HepG2 (cell line): ENCODE results near the gene CDH12. TPM values are rescaled to one million over a fixed set of nuclear protein-coding genes. Genes with fewer than 3 reads are reported as not detected.

ENCODE experiments used
- ATAC-seq: fragments of 200-7000 bp; cut with Tn5 transposase; 3 replicates; pipeline ENCODE4 v1.9.1; 2020; ENCODE audit warnings: mild to moderate bottlenecking, moderate library complexity
- BruUV-seq: library from RNA; stranded (reverse); fragments of 400-500 nt; replicated peaks from 2 replicates; lab custom pipeline; 2021; lab: Mats Ljungman, UMichigan
- CTCF ChIA-PET: fragments of 300-600 bp; formaldehyde crosslinking; extraction: SDS; loops from one replicate; lab custom pipeline; 2021; ENCODE audit warnings: low total read pairs, inconsistent platforms, low intra/inter-chr PET ratio; lab: Yijun Ruan, JAX
- POLR2A ChIA-PET: fragments of 350-600 bp; sonication (Branson Sonifier 250); formaldehyde crosslinking; loops from one replicate; lab custom pipeline; 2020; ENCODE audit warnings: antibody characterized with exemption, inconsistent platforms; lab: Yijun Ruan, JAX
- DNase-seq: peaks from one replicate; pipeline ENCODE4 v3.0.0-alpha.2; 2015; ENCODE audit warnings: low spot score
- FAIRE-seq: peaks from 3 replicates; lab custom pipeline; 2011; peaks lifted over from hg19 to GRCh38; lab: Jason Lieb, UNC
- H2AFZ ChIP-seq: one replicate; pipeline ENCODE4 v1.6.1; 2011; ENCODE audit warnings: low read length, inconsistent platforms
- H3K27ac ChIP-seq: fragments of 300-600 bp; 3 replicates; pipeline ENCODE4 v1.8.0; 2011; ENCODE audit warnings: mixed run types, mild to moderate bottlenecking, mixed read lengths, low read length, inconsistent platforms; ENCODE audit not compliant: insufficient read depth; ENCODE audit errors: extremely low read length
- H3K27me3 ChIP-seq, 2 experiments: fragments of 200-600 bp in 1 of 2; 2 replicates in 1 of 2; 3 replicates in 1 of 2; pipeline versions ENCODE4 v1.6.0 to v1.8.0; 2011; ENCODE audit warnings: low read length in 2 of 2, mild to moderate bottlenecking in 2 of 2, moderate library complexity in 2 of 2, inconsistent platforms in 1 of 2; ENCODE audit not compliant: insufficient read depth in 2 of 2, control insufficient read depth in 1 of 2
- H3K36me3 ChIP-seq, 2 experiments: fragments of 200-600 bp in 1 of 2; replicated peaks in 1 of 2; 2 replicates in 1 of 2; 3 replicates in 1 of 2; pipeline versions ENCODE4 v1.5.1 to v1.8.0; 2011; ENCODE audit warnings: low read length in 2 of 2, inconsistent platforms in 1 of 2; ENCODE audit not compliant: insufficient read depth in 2 of 2, control insufficient read depth in 1 of 2
- H3K4me1 ChIP-seq: 2 replicates; pipeline ENCODE4 v1.5.1; 2012; ENCODE audit warnings: low read length, inconsistent platforms; ENCODE audit not compliant: insufficient read depth
- H3K4me2 ChIP-seq: 2 replicates; pipeline ENCODE4 v1.6.0; 2011; ENCODE audit warnings: low read depth, low read length, inconsistent platforms
- H3K4me3 ChIP-seq, 3 experiments: fragments of 200-600 bp in 1 of 3; sonication (generic), shearing (Covaris generic) in 1 of 3; replicated peaks in 1 of 3; 2 replicates each; pipeline ENCODE4 v1.5.1; 2011 to 2016; ENCODE audit warnings: low read length in 3 of 3, inconsistent platforms in 2 of 3, low read depth in 2 of 3, mild to moderate bottlenecking in 2 of 3, control low read depth in 1 of 3, mixed read lengths in 1 of 3; ENCODE audit not compliant: insufficient read depth in 1 of 3
- H3K79me2 ChIP-seq: one replicate; pipeline ENCODE4 v1.6.1; 2011; ENCODE audit warnings: low read length, inconsistent platforms; ENCODE audit not compliant: insufficient read depth
- H3K9ac ChIP-seq: 2 replicates; pipeline ENCODE4 v1.6.0; 2011; ENCODE audit warnings: mild to moderate bottlenecking, low read depth, low read length, inconsistent platforms; ENCODE audit not compliant: insufficient read depth
- H3K9me3 ChIP-seq: 2 replicates; pipeline ENCODE4 v1.5.1; 2012; ENCODE audit warnings: mild to moderate bottlenecking, low read length
- H4K20me1 ChIP-seq: 2 replicates; pipeline ENCODE4 v1.6.0; 2011; ENCODE audit warnings: inconsistent platforms, mild to moderate bottlenecking, low read length, moderate library complexity; ENCODE audit not compliant: insufficient read depth
- AKNA ChIP-seq: sonication (generic); formaldehyde crosslinking; IDR thresholded peaks from 2 replicates; pipeline ENCODE4 v1.4.0; 2020; ENCODE audit warnings: missing genetic modification reagents, borderline replicate concordance
- ELF1 ChIP-seq: sonication (generic); formaldehyde crosslinking; IDR thresholded peaks from 2 replicates; pipeline ENCODE4 v1.4.0; 2020; ENCODE audit warnings: missing genetic modification reagents
- HBP1 ChIP-seq: IDR thresholded peaks from 2 replicates; pipeline ENCODE4 v1.6.1; 2016; ENCODE audit warnings: low read depth, control low read depth
- MED13 ChIP-seq: sonication (generic); formaldehyde crosslinking; IDR thresholded peaks from 2 replicates; pipeline ENCODE4 v1.5.0; 2020; ENCODE audit warnings: missing genetic modification reagents
- NAIF1 ChIP-seq: sonication (generic); formaldehyde crosslinking; IDR thresholded peaks from 2 replicates; pipeline ENCODE4 v1.5.0; 2020; ENCODE audit warnings: mild to moderate bottlenecking, missing genetic modification reagents, borderline replicate concordance
- PTBP1 ChIP-seq: fragments of 200-400 bp; formaldehyde crosslinking; IDR thresholded peaks from 2 replicates; pipeline ENCODE4 v1.6.1; 2018; ENCODE audit warnings: low read length, low read depth; ENCODE audit not compliant: poor library complexity, severe bottlenecking
- SMC3 ChIP-seq: IDR thresholded peaks from 2 replicates; pipeline ENCODE4 v1.6.1; 2011; ENCODE audit warnings: low read length, improper control_type of control experiment
- TAF15 ChIP-seq: fragments of 200-400 bp; formaldehyde crosslinking; IDR thresholded peaks from one replicate; pipeline ENCODE4 v1.6.1; 2018; ENCODE audit warnings: mild to moderate bottlenecking, low read depth, low read length; ENCODE audit not compliant: poor library complexity, severe bottlenecking
- TCF7L2 ChIP-seq: IDR thresholded peaks from 2 replicates; pipeline ENCODE4 v1.6.1; 2011; ENCODE audit warnings: mild to moderate bottlenecking, low read depth, low read length, moderate library complexity
- ZNF143 ChIP-seq: sonication (generic); formaldehyde crosslinking; IDR thresholded peaks from 2 replicates; pipeline ENCODE4 v1.4.0; 2020; ENCODE audit warnings: missing genetic modification reagents
- ZNF530 ChIP-seq: sonication (generic); formaldehyde crosslinking; IDR thresholded peaks from 2 replicates; pipeline ENCODE4 v1.5.0; 2020; ENCODE audit warnings: low read depth, mild to moderate bottlenecking, missing genetic modification reagents
- ZNF607 ChIP-seq: sonication (generic); formaldehyde crosslinking; IDR thresholded peaks from 2 replicates; pipeline ENCODE4 v1.5.1; 2020; ENCODE audit warnings: missing genetic modification reagents, mild to moderate bottlenecking, borderline replicate concordance
- ZNF790 ChIP-seq: sonication (generic); formaldehyde crosslinking; IDR thresholded peaks from 2 replicates; pipeline ENCODE4 v1.8.0; 2022; ENCODE audit warnings: missing genetic modification reagents, mild to moderate bottlenecking, borderline replicate concordance
- ZNF891 ChIP-seq: sonication (generic); formaldehyde crosslinking; IDR thresholded peaks from 2 replicates; pipeline ENCODE4 v1.5.0; 2020; ENCODE audit warnings: mild to moderate bottlenecking, missing genetic modification reagents
- WGBS: methylation state at CpG from one replicate; pipeline ENCODE4 v1.1.6; 2017; ENCODE audit warnings: low lambda C conversion rate; 5-methylcytosine and 5-hydroxymethylcytosine counted together
- in situ Hi-C: cut with HindIII; loops from 2 replicates; pipeline ENCODE4 v1.10.0; 2017; ENCODE audit warnings: low pct_unique_long_range_greater_than_20kb; ENCODE audit not compliant: extremely low pct_ligation_motif_present
- intact Hi-C: fragments of 100-400 bp; cut with micrococcal nuclease; formaldehyde crosslinking; loops from one replicate; pipeline ENCODE4 v1.10.0; 2022; ENCODE audit not compliant: unreplicated experiment
- polyA plus RNA-seq, 8 experiments: library from polyadenylated mRNA; depleted of rRNA in 3 of 8; stranded (reverse) in 7 of 8; unstranded in 1 of 8; fragments of >200 nt; fragmentation: Illumina TruSeq in 4 of 8; extraction: Trizol in 4 of 8; gene quantifications; 2 replicates each; pipeline versions ENCODE4 v1.2.1 to v1.2.3, GENCODE V29; 2011 to 2016; ENCODE audit warnings: low read depth in 4 of 8, missing spikeins in 1 of 8, mixed read lengths in 1 of 8; ENCODE audit not compliant: insufficient read depth in 1 of 8
- total RNA-seq, 5 experiments: library from RNA; depleted of rRNA; stranded (reverse); fragments of >200 nt; fragmentation: Illumina TruSeq; extraction: Trizol; gene quantifications; 2 replicates each; pipeline ENCODE4 v1.2.3, GENCODE V29; 2016; ENCODE audit warnings: low read depth in 1 of 5
- TF ChIP-seq, protein P1 (sequence below): sonication (generic); formaldehyde crosslinking; IDR thresholded peaks from 2 replicates; pipeline ENCODE4 v1.4.0; 2020; ENCODE audit warnings: missing genetic modification reagents, low read depth, mild to moderate bottlenecking, borderline replicate concordance
- TF ChIP-seq, protein P2 (sequence below): sonication (generic); formaldehyde crosslinking; IDR thresholded peaks from 2 replicates; pipeline ENCODE4 v1.4.0; 2020; ENCODE audit warnings: low read depth, mild to moderate bottlenecking, missing genetic modification reagents

CDH12 gene
- total and polyA plus RNA-seq, 2 of the 13 experiments (the other 11 are each of a cell fraction or from before 2014, with no cell fraction given): not detected

GRCh38 chr5:22722491-22722890 is 130.7 kb downstream of the CDH12 start:
- Histone ChIP-seq H2AFZ (no peak overlapping the region), H3K4me1 (no peaks in the 10 kb centered on the region), H3K36me3 (no peaks in the 10 kb centered on the region), H3K9me3 (peaks cover 36% of the 10 kb centered on the region), H3K9ac (no peak overlapping the region), H3K4me2 (no peak overlapping the region), H3K4me3 (no peak overlapping the region), H3K27me3 (no peaks in the 10 kb centered on the region), H3K27ac (no peak overlapping the region), H4K20me1 (no peaks in the 10 kb centered on the region), H3K79me2 (no peaks in the 10 kb centered on the region)
- ChIA-PET POLR2A (no interaction called here), CTCF (no interaction called here)
- no peak for FAIRE-seq
- in situ Hi-C loops: no loop called here
- DNase-seq: no peak
- TF ChIP-seq TAF15 (no peak), ZNF891 (CRISPR knock-in tag) (no peak), AKNA (CRISPR knock-in tag) (no peak), ELF1 (no peak), ZNF143 (CRISPR knock-in tag) (no peak), ZNF607 (CRISPR knock-in tag) (no peak), SMC3 (no peak), NAIF1 (CRISPR knock-in tag) (no peak), ZNF530 (CRISPR knock-in tag) (no peak), PTBP1 (no peak), MED13 (no peak), ZNF790 (CRISPR knock-in tag) (no peak), HBP1 (CRISPR knock-in tag) (no peak), TCF7L2 (no peak)
- TF ChIP-seq, protein P1, sequence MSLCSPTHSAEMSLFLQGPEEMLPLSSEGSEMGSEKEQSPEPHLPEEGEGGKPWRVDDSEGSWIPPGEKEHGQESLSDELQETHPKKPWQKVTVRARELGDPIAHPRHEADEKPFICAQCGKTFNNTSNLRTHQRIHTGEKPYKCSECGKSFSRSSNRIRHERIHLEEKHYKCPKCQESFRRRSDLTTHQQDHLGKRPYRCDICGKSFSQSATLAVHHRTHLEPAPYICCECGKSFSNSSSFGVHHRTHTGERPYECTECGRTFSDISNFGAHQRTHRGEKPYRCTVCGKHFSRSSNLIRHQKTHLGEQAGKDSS (CRISPR knock-in tag): no peak
- TF ChIP-seq, protein P2, sequence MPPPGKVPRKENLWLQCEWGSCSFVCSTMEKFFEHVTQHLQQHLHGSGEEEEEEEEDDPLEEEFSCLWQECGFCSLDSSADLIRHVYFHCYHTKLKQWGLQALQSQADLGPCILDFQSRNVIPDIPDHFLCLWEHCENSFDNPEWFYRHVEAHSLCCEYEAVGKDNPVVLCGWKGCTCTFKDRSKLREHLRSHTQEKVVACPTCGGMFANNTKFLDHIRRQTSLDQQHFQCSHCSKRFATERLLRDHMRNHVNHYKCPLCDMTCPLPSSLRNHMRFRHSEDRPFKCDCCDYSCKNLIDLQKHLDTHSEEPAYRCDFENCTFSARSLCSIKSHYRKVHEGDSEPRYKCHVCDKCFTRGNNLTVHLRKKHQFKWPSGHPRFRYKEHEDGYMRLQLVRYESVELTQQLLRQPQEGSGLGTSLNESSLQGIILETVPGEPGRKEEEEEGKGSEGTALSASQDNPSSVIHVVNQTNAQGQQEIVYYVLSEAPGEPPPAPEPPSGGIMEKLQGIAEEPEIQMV (CRISPR knock-in tag): no peak
- 100% methylated on average over 1 of the region's 1 CpG for whole genome bisulfite sequencing
- ATAC-seq: no peak
- no TSS peak for BruUV-seq
- intact Hi-C loops: no loop called here
